HepG2 (cell line): Measurements from ENCODE around the gene MYH7. TPM values are rescaled to one million over a fixed set of nuclear protein-coding genes. Genes with fewer than 3 reads are reported as not detected.

Source experiments
- ATAC-seq: fragments of 200-7000 bp; cut with Tn5 transposase; 3 replicates; pipeline ENCODE4 v1.9.1; 2020; ENCODE audit warnings: mild to moderate bottlenecking, moderate library complexity
- Bru-seq: library from RNA; stranded (reverse); fragments of 400-500 nt; gene quantifications from one replicate; lab custom pipeline; 2021; lab: Mats Ljungman, UMichigan
- BruChase-seq, 2 experiments: library from RNA; stranded (reverse); fragments of 400-500 nt; gene quantifications; one replicate each; lab custom pipeline; 2021; lab: Mats Ljungman, UMichigan
- BruUV-seq: library from RNA; stranded (reverse); fragments of 400-500 nt; replicated peaks from 2 replicates; lab custom pipeline; 2021; lab: Mats Ljungman, UMichigan
- CTCF ChIA-PET: fragments of 300-600 bp; formaldehyde crosslinking; extraction: SDS; loops from one replicate; lab custom pipeline; 2021; ENCODE audit warnings: low total read pairs, inconsistent platforms, low intra/inter-chr PET ratio; lab: Yijun Ruan, JAX
- POLR2A ChIA-PET: fragments of 350-600 bp; sonication (Branson Sonifier 250); formaldehyde crosslinking; loops from one replicate; lab custom pipeline; 2020; ENCODE audit warnings: antibody characterized with exemption, inconsistent platforms; lab: Yijun Ruan, JAX
- DNase-seq: peaks from one replicate; pipeline ENCODE4 v3.0.0-alpha.2; 2015; ENCODE audit warnings: low spot score
- FAIRE-seq: peaks from 3 replicates; lab custom pipeline; 2011; peaks lifted over from hg19 to GRCh38; lab: Jason Lieb, UNC
- H2AFZ ChIP-seq: one replicate; pipeline ENCODE4 v1.6.1; 2011; ENCODE audit warnings: low read length, inconsistent platforms
- H3K27ac ChIP-seq: fragments of 300-600 bp; 3 replicates; pipeline ENCODE4 v1.8.0; 2011; ENCODE audit warnings: mixed run types, mild to moderate bottlenecking, mixed read lengths, low read length, inconsistent platforms; ENCODE audit not compliant: insufficient read depth; ENCODE audit errors: extremely low read length
- H3K27me3 ChIP-seq, 2 experiments: fragments of 200-600 bp in 1 of 2; 2 replicates in 1 of 2; 3 replicates in 1 of 2; pipeline versions ENCODE4 v1.6.0 to v1.8.0; 2011; ENCODE audit warnings: low read length in 2 of 2, mild to moderate bottlenecking in 2 of 2, moderate library complexity in 2 of 2, inconsistent platforms in 1 of 2; ENCODE audit not compliant: insufficient read depth in 2 of 2, control insufficient read depth in 1 of 2
- H3K36me3 ChIP-seq, 2 experiments: fragments of 200-600 bp in 1 of 2; replicated peaks in 1 of 2; 2 replicates in 1 of 2; 3 replicates in 1 of 2; pipeline versions ENCODE4 v1.5.1 to v1.8.0; 2011; ENCODE audit warnings: low read length in 2 of 2, inconsistent platforms in 1 of 2; ENCODE audit not compliant: insufficient read depth in 2 of 2, control insufficient read depth in 1 of 2
- H3K4me1 ChIP-seq: 2 replicates; pipeline ENCODE4 v1.5.1; 2012; ENCODE audit warnings: low read length, inconsistent platforms; ENCODE audit not compliant: insufficient read depth
- H3K4me2 ChIP-seq: 2 replicates; pipeline ENCODE4 v1.6.0; 2011; ENCODE audit warnings: low read depth, low read length, inconsistent platforms
- H3K4me3 ChIP-seq, 3 experiments: fragments of 200-600 bp in 1 of 3; sonication (generic), shearing (Covaris generic) in 1 of 3; replicated peaks in 1 of 3; 2 replicates each; pipeline ENCODE4 v1.5.1; 2011 to 2016; ENCODE audit warnings: low read length in 3 of 3, inconsistent platforms in 2 of 3, low read depth in 2 of 3, mild to moderate bottlenecking in 2 of 3, control low read depth in 1 of 3, mixed read lengths in 1 of 3; ENCODE audit not compliant: insufficient read depth in 1 of 3
- H3K79me2 ChIP-seq: one replicate; pipeline ENCODE4 v1.6.1; 2011; ENCODE audit warnings: low read length, inconsistent platforms; ENCODE audit not compliant: insufficient read depth
- H3K9ac ChIP-seq: 2 replicates; pipeline ENCODE4 v1.6.0; 2011; ENCODE audit warnings: mild to moderate bottlenecking, low read depth, low read length, inconsistent platforms; ENCODE audit not compliant: insufficient read depth
- H3K9me3 ChIP-seq: 2 replicates; pipeline ENCODE4 v1.5.1; 2012; ENCODE audit warnings: mild to moderate bottlenecking, low read length
- H4K20me1 ChIP-seq: 2 replicates; pipeline ENCODE4 v1.6.0; 2011; ENCODE audit warnings: inconsistent platforms, mild to moderate bottlenecking, low read length, moderate library complexity; ENCODE audit not compliant: insufficient read depth
- EZH2 ChIP-seq: conservative IDR thresholded peaks from 2 replicates; pipeline ENCODE4 v1.6.1; 2012; ENCODE audit warnings: mild to moderate bottlenecking, low read depth, low read length, moderate library complexity
- GTF2F1 ChIP-seq: fragments of 150-350 bp; IDR thresholded peaks from 2 replicates; pipeline ENCODE4 v1.6.1; 2014; ENCODE audit warnings: low read length
- ONECUT2 ChIP-seq: sonication (generic); formaldehyde crosslinking; IDR thresholded peaks from 2 replicates; pipeline ENCODE4 v1.4.0; 2020; ENCODE audit warnings: missing genetic modification reagents
- PAF1 ChIP-seq: IDR thresholded peaks from 2 replicates; pipeline ENCODE4 v1.6.1; 2016; ENCODE audit warnings: missing genetic modification reagents, missing compliant biosample characterization
- PRMT3 ChIP-seq: sonication (generic); formaldehyde crosslinking; IDR thresholded peaks from 2 replicates; pipeline ENCODE4 v1.8.1; 2022; ENCODE audit warnings: low read depth, mild to moderate bottlenecking, moderate library complexity, missing genetic modification reagents, borderline replicate concordance
- SOX6 ChIP-seq, 2 experiments: fragments of 450-650 bp in 1 of 2; sonication (generic) in 1 of 2; formaldehyde crosslinking in 1 of 2; IDR thresholded peaks; 2 replicates each; pipeline versions ENCODE4 v1.4.0 to v1.6.1; 2017 to 2020; ENCODE audit warnings: antibody characterized with exemption in 1 of 2, mild to moderate bottlenecking in 1 of 2, missing genetic modification reagents in 1 of 2
- ZNF256 ChIP-seq: sonication (generic); formaldehyde crosslinking; conservative IDR thresholded peaks from 2 replicates; pipeline ENCODE4 v1.4.0; 2020; ENCODE audit warnings: missing genetic modification reagents
- ZSCAN21 ChIP-seq: sonication (generic); formaldehyde crosslinking; IDR thresholded peaks from 2 replicates; pipeline ENCODE4 v1.8.0; 2022; ENCODE audit warnings: mild to moderate bottlenecking, missing genetic modification reagents, moderate library complexity, borderline replicate concordance
- WGBS: methylation state at CpG from one replicate; pipeline ENCODE4 v1.1.6; 2017; ENCODE audit warnings: low lambda C conversion rate; 5-methylcytosine and 5-hydroxymethylcytosine counted together
- in situ Hi-C: cut with HindIII; loops from 2 replicates; pipeline ENCODE4 v1.10.0; 2017; ENCODE audit warnings: low pct_unique_long_range_greater_than_20kb; ENCODE audit not compliant: extremely low pct_ligation_motif_present
- intact Hi-C: fragments of 100-400 bp; cut with micrococcal nuclease; formaldehyde crosslinking; loops from one replicate; pipeline ENCODE4 v1.10.0; 2022; ENCODE audit not compliant: unreplicated experiment
- long read RNA-seq, 2 experiments: library from RNA in 1 of 2; library from polyadenylated mRNA in 1 of 2; stranded (forward) in 1 of 2; unstranded in 1 of 2; transcript quantifications; one replicate each; pipeline ENCODE4 v2.0.0, GENCODE V29; 2019 to 2022
- polyA minus RNA-seq, 3 experiments: library from RNA; depleted of rRNA, polyadenylated mRNA; stranded (reverse); fragments of >200 nt; gene quantifications; 2 replicates each; pipeline ENCODE4 v1.2.3, GENCODE V29; 2011; ENCODE audit warnings: low replicate concordance in 1 of 3
- polyA plus RNA-seq, 8 experiments: library from polyadenylated mRNA; depleted of rRNA in 3 of 8; stranded (reverse) in 7 of 8; unstranded in 1 of 8; fragments of >200 nt; fragmentation: Illumina TruSeq in 4 of 8; extraction: Trizol in 4 of 8; gene quantifications; 2 replicates each; pipeline versions ENCODE4 v1.2.1 to v1.2.3, GENCODE V29; 2011 to 2016; ENCODE audit warnings: low read depth in 4 of 8, missing spikeins in 1 of 8, mixed read lengths in 1 of 8; ENCODE audit not compliant: insufficient read depth in 1 of 8
- total RNA-seq, 5 experiments: library from RNA; depleted of rRNA; stranded (reverse); fragments of >200 nt; fragmentation: Illumina TruSeq; extraction: Trizol; gene quantifications; 2 replicates each; pipeline ENCODE4 v1.2.3, GENCODE V29; 2016; ENCODE audit warnings: low read depth in 1 of 5
- TF ChIP-seq, protein P1 (sequence below): sonication (generic); formaldehyde crosslinking; IDR thresholded peaks from 2 replicates; pipeline ENCODE4 v1.9.0; 2022; ENCODE audit warnings: missing genetic modification reagents, mild to moderate bottlenecking, borderline replicate concordance
- TF ChIP-seq, protein P2 (sequence below): sonication (generic); formaldehyde crosslinking; IDR thresholded peaks from 2 replicates; pipeline ENCODE4 v1.4.0; 2020; ENCODE audit warnings: mild to moderate bottlenecking, missing genetic modification reagents
- TF ChIP-seq, protein P3 (sequence below): sonication (generic); formaldehyde crosslinking; conservative IDR thresholded peaks from 2 replicates; pipeline ENCODE4 v1.4.0; 2020; ENCODE audit warnings: mild to moderate bottlenecking, missing genetic modification reagents, moderate library complexity

The MYH7 gene
- total RNA-seq (2016; rRNA removed; fragmentation: Illumina TruSeq; extraction: Trizol) = 0.04 TPM in 1 of 2 replicates, not detected in the other
- total RNA-seq (2016; cell fraction: cytosol; rRNA removed; fragmentation: Illumina TruSeq; extraction: Trizol; ENCODE audit: low read depth) = not detected in 2 replicates
- not detected in 2 replicates for total RNA-seq (2016; cell fraction: insoluble cytoplasmic fraction; rRNA removed; fragmentation: Illumina TruSeq; extraction: Trizol)
- not detected in 2 replicates for total RNA-seq (2016; cell fraction: membrane; rRNA removed; fragmentation: Illumina TruSeq; extraction: Trizol)
- total RNA-seq (2016; cell fraction: nucleus; rRNA removed; fragmentation: Illumina TruSeq; extraction: Trizol) = 0.06 TPM in 1 of 2 replicates, not detected in the other
- 0.01 and 0.04 TPM in 2 replicates for polyA plus RNA-seq (2011; rRNA removed)
- polyA plus RNA-seq (2011; cell fraction: cytosol; rRNA removed) = 0.01 TPM in 2 replicates
- polyA plus RNA-seq (2011; cell fraction: nucleus; rRNA removed) = 0.02 and 0.08 TPM in 2 replicates
- polyA plus RNA-seq (2012) = 0.05 and 0.07 TPM in 2 replicates
- not detected in 2 replicates for polyA plus RNA-seq (2016; cell fraction: cytosol; fragmentation: Illumina TruSeq; extraction: Trizol; ENCODE audit: low read depth)
- polyA plus RNA-seq (2016; cell fraction: insoluble cytoplasmic fraction; fragmentation: Illumina TruSeq; extraction: Trizol; ENCODE audit: low read depth) = 0.04 and 0.05 TPM in 2 replicates
- not detected in 2 replicates for polyA plus RNA-seq (2016; cell fraction: membrane; fragmentation: Illumina TruSeq; extraction: Trizol; ENCODE audit: low read depth)
- polyA plus RNA-seq (2016; cell fraction: nucleus; fragmentation: Illumina TruSeq; extraction: Trizol; ENCODE audit: insufficient read depth, low read depth) = not detected in 2 replicates
- polyA minus RNA-seq (2011; rRNA and poly(A)+ RNA removed; ENCODE audit: low replicate concordance) = 0.28 TPM in 1 of 2 replicates, not detected in the other
- polyA minus RNA-seq (2011; cell fraction: cytosol; rRNA and poly(A)+ RNA removed) = 0.10 TPM in 1 of 2 replicates, not detected in the other
- polyA minus RNA-seq (2011; cell fraction: nucleus; rRNA and poly(A)+ RNA removed) = not detected in 2 replicates
- percentile 15 among the genes with signal in this experiment for Bru-seq, nascent RNA
- BruChase-seq, experiment 1, labeled RNA remaining after a 6-hour chase = percentile 16 among the genes with signal in this experiment
- BruChase-seq, experiment 2, labeled RNA remaining after a 2-hour chase = percentile 10 among the genes with signal in this experiment
- long read RNA-seq, experiment 1 = 0 reads
- long read RNA-seq, experiment 2 = 0 reads

DNA sequence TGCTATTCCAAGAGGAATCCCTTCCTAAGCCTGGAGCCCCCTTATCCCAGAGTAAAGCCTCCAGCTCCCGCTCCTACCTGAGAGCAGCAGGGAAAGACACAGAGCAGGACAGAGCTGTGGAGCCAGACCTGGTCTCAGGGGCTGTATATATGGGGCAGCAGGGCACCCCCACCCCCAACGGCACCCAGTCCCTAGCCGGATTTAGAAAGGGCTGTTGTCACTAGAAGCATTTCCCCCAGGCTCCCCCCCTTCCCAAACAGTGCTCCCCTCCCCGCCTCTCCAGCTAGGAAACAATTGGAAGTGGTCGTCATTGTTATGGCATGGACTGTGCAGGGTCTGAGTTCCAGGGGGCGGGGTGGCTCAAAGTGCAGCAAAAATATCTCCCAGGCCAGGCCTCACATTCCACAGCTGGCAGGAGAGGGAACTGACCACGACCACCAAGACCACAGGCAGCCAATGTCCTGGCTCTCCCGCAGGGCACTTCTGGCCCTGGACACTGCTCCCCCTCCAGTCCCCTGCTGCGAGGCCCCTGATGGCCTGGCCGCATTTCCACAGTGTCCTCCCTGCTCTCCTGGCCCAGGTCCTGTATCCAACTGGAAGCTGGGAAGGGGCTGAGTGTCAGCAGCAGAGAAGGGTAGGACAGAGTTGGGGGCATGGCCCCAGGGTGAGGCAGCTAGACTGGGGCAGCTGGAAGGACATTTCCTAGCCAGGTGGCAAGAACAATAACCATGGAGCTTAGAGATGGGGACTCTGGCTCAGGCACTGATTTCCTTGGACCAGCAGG lies at the start of gene MYH7:
MYH7 (minus strand) TSS at position 118 of the 784 bp plus-strand sequence. CDS start 1,928 bp downstream, outside the sequence.
- intact Hi-C loops = no loop called here
- Histone ChIP-seq H3K36me3 (no peaks in the 10 kb centered on the region), H3K4me3 (peak within 1 kb of the TSS; percentile 6 to 60 (median 30)), H3K9ac (peak within 1 kb of the TSS; percentile 35), H3K9me3 (no peaks in the 10 kb centered on the region), H3K4me2 (peak within 1 kb of the TSS; percentile 78), H3K27me3 (peaks cover 14 to 66% of the 10 kb centered on the region in 2 experiments), H3K27ac (peak within 1 kb of the TSS; percentile 22), H3K4me1 (peaks cover 43% of the 10 kb centered on the region), H2AFZ (no peak within 1 kb of the TSS), H3K79me2 (no peaks in the 10 kb centered on the region), H4K20me1 (no peaks in the 10 kb centered on the region)
- DNase-seq = peak; percentile 94
- peak; percentile 76 for FAIRE-seq
- 1% methylated on average over 10 of the region's 10 CpGs for WGBS
- in situ Hi-C loops = no loop called here
- peak; percentile 84 for ATAC-seq
- POLR2A ChIA-PET = interaction anchor here (0.6 to 2.4 kb wide), 10 partner anchors 12 to 658 kb away, joined by 3 to 26 read pairs (median 4); partner anchors contain the start of genes ACIN1, C14orf119, HOMEZ and NGDN
- BruUV-seq = no TSS peak
- CTCF ChIA-PET = no interaction called here
- TF ChIP-seq, protein P1, sequence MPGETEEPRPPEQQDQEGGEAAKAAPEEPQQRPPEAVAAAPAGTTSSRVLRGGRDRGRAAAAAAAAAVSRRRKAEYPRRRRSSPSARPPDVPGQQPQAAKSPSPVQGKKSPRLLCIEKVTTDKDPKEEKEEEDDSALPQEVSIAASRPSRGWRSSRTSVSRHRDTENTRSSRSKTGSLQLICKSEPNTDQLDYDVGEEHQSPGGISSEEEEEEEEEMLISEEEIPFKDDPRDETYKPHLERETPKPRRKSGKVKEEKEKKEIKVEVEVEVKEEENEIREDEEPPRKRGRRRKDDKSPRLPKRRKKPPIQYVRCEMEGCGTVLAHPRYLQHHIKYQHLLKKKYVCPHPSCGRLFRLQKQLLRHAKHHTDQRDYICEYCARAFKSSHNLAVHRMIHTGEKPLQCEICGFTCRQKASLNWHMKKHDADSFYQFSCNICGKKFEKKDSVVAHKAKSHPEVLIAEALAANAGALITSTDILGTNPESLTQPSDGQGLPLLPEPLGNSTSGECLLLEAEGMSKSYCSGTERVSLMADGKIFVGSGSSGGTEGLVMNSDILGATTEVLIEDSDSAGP = no peak; the same call in 1 of the 2 replicates
- TF ChIP-seq ZSCAN21 (CRISPR knock-in tag) (no peak; the same call in 1 of the 2 replicates), ONECUT2 (CRISPR knock-in tag) (no peak), EZH2 (no peak), PAF1 (CRISPR knock-in tag) (no peak), PRMT3 (CRISPR knock-in tag) (no peak), SOX6 (IDR thresholded peaks at IDR 0.05) (no peak), SOX6 (CRISPR knock-in tag; IDR thresholded peaks at IDR 0.05) (peak; percentile 99), ZNF256 (CRISPR knock-in tag) (no peak), GTF2F1 (no peak)
- TF ChIP-seq, protein P2, sequence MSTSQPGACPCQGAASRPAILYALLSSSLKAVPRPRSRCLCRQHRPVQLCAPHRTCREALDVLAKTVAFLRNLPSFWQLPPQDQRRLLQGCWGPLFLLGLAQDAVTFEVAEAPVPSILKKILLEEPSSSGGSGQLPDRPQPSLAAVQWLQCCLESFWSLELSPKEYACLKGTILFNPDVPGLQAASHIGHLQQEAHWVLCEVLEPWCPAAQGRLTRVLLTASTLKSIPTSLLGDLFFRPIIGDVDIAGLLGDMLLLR (CRISPR knock-in tag) = 0 out of 2 replicates have a peak, but pooled peaks have one; percentile 34
- TF ChIP-seq, protein P3, sequence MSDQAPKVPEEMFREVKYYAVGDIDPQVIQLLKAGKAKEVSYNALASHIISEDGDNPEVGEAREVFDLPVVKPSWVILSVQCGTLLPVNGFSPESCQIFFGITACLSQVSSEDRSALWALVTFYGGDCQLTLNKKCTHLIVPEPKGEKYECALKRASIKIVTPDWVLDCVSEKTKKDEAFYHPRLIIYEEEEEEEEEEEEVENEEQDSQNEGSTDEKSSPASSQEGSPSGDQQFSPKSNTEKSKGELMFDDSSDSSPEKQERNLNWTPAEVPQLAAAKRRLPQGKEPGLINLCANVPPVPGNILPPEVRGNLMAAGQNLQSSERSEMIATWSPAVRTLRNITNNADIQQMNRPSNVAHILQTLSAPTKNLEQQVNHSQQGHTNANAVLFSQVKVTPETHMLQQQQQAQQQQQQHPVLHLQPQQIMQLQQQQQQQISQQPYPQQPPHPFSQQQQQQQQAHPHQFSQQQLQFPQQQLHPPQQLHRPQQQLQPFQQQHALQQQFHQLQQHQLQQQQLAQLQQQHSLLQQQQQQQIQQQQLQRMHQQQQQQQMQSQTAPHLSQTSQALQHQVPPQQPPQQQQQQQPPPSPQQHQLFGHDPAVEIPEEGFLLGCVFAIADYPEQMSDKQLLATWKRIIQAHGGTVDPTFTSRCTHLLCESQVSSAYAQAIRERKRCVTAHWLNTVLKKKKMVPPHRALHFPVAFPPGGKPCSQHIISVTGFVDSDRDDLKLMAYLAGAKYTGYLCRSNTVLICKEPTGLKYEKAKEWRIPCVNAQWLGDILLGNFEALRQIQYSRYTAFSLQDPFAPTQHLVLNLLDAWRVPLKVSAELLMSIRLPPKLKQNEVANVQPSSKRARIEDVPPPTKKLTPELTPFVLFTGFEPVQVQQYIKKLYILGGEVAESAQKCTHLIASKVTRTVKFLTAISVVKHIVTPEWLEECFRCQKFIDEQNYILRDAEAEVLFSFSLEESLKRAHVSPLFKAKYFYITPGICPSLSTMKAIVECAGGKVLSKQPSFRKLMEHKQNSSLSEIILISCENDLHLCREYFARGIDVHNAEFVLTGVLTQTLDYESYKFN (CRISPR knock-in tag) = peak; percentile 95
